HEK293T (cell line): ENCODE data around the gene TEX52.

Source experiments
- ARNT ChIP-seq: fragments of 450-650 bp; IDR thresholded peaks from 2 replicates; pipeline ENCODE4 v1.6.1; 2017; ENCODE audit warnings: mild to moderate bottlenecking
- BHLHE40 ChIP-seq: fragments of 450-650 bp; IDR thresholded peaks from 2 replicates; pipeline ENCODE4 v1.6.1; 2016; ENCODE audit warnings: mild to moderate bottlenecking, moderate library complexity, borderline replicate concordance
- CTBP1 ChIP-seq: fragments of 450-650 bp; IDR thresholded peaks from 2 replicates; pipeline ENCODE4 v1.6.1; 2016; ENCODE audit warnings: borderline replicate concordance
- ELF4 ChIP-seq: fragments of 450-650 bp; IDR thresholded peaks from 2 replicates; pipeline ENCODE4 v1.6.1; 2017; ENCODE audit warnings: antibody characterized with exemption
- FOXA1 ChIP-seq: fragments of 450-650 bp; IDR thresholded peaks from 2 replicates; pipeline ENCODE4 v1.6.1; 2016; ENCODE audit warnings: mild to moderate bottlenecking
- FOXM1 ChIP-seq: fragments of 450-650 bp; IDR thresholded peaks from 2 replicates; pipeline ENCODE4 v1.6.1; 2017; ENCODE audit warnings: mild to moderate bottlenecking, borderline replicate concordance
- L3MBTL2 ChIP-seq: fragments of 450-650 bp; conservative IDR thresholded peaks from 2 replicates; pipeline ENCODE4 v1.6.1; 2016; ENCODE audit warnings: mild to moderate bottlenecking
- LEF1 ChIP-seq: fragments of 450-650 bp; IDR thresholded peaks from 2 replicates; pipeline ENCODE4 v1.6.1; 2017; ENCODE audit warnings: mild to moderate bottlenecking, borderline replicate concordance
- SP1 ChIP-seq: fragments of 450-650 bp; IDR thresholded peaks from 2 replicates; pipeline ENCODE4 v1.6.1; 2017
- TARDBP ChIP-seq: fragments of 450-650 bp; IDR thresholded peaks from 2 replicates; pipeline ENCODE4 v1.6.1; 2016

DNA sequence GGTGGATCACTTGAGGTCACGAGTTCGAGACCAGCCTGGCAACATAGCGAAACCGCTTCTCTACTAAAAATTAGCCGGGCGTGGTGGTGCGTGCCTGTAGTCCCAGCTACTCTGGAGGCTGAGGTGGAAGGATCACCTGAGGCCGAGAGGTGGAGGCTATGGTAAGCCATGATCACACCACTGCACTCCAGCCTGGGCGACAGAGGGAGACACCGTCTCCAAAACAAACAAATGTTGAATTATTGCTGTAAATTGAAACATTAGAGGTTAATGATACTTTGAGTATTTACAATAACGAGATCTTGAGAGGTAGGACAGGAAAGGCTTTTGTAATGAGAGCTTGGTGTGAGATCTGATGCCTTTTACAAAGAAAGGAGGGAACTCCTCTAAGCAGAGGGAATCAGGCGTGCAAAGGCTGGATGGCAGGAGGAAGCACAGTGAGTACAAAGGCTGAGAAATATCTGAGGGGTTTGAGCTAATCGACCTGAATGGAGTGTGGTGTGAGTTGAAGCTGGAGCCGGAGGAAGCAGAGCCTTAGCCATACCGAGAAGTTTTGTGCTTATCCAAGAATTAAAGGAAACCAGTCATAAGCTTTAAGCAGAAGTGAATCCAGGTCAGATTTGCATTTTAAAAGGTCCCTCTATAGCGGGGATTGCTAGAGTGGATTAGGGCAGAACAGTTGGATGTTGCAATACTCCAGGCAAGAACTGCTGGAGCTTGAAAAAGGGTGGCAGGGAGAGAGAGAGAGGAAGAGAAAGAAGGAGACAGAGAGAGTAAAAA lies 21.3 kb upstream of the TEX52 start:
- TF ChIP-seq LEF1 = no peak
- no peak for TF ChIP-seq CTBP1
- no peak for TF ChIP-seq FOXM1
- no peak for TF ChIP-seq L3MBTL2
- no peak for TF ChIP-seq ARNT
- no peak for TF ChIP-seq SP1
- TF ChIP-seq TARDBP = no peak
- no peak for TF ChIP-seq BHLHE40
- TF ChIP-seq FOXA1 = no peak
- TF ChIP-seq ELF4 = no peak
